Activated CD4-positive, alpha-beta memory T cell treated with anti-CD3 and anti-CD28 coated beads, Interleukin-2, amount 10 ng/mL, durations not matched to agents 7 days and 5 days (primary cell): ENCODE data around the gene ZFC3H1. TPM values are rescaled to one million over a fixed set of nuclear protein-coding genes. Genes with fewer than 3 reads are reported as not detected.
"Not testable (repeated sequence)": the region's sequence is repeated elsewhere in the genome, so short reads cannot be mapped to it uniquely, and the experiment has no call there.

ENCODE experiments used
- CTCF ChIA-PET: fragments of 350-600 bp; sonication (Branson Sonifier 250); formaldehyde crosslinking; loops from one replicate; lab custom pipeline; 2021; ENCODE audit warnings: antibody characterized with exemption, inconsistent platforms; lab: Charles Lee
- POLR2A ChIA-PET: fragments of 350-600 bp; sonication (Branson Sonifier 250); formaldehyde crosslinking; loops from one replicate; lab custom pipeline; 2021; ENCODE audit warnings: antibody characterized with exemption; lab: Charles Lee
- DNase-seq: peaks from one replicate; pipeline ENCODE4 v3.0.0-alpha.2; 2020
- H3K27ac Mint-ChIP-seq: one replicate; pipeline ENCODE4 v1.8.0; 2021; ENCODE audit warnings: mild to moderate bottlenecking, mixed read lengths
- H3K27me3 Mint-ChIP-seq: one replicate; pipeline ENCODE4 v1.8.0; 2021; ENCODE audit warnings: mixed read lengths
- H3K36me3 Mint-ChIP-seq: one replicate; pipeline ENCODE4 v1.8.0; 2021; ENCODE audit warnings: low read depth, mixed read lengths
- H3K4me1 Mint-ChIP-seq: one replicate; pipeline ENCODE4 v1.8.0; 2021; ENCODE audit warnings: mixed read lengths
- H3K4me3 Mint-ChIP-seq: one replicate; pipeline ENCODE4 v1.8.0; 2021; ENCODE audit warnings: mild to moderate bottlenecking, mixed read lengths
- H3K9me3 Mint-ChIP-seq: one replicate; pipeline ENCODE4 v1.8.0; 2021; ENCODE audit warnings: mixed read lengths
- total RNA-seq, 2 experiments: library from RNA; stranded (reverse); gene quantifications; one replicate each; pipeline ENCODE4 v1.2.3, GENCODE V29; 2021

Gene ZFC3H1
- total RNA-seq, 2 experiments from 2014 or later: 64.7 to 76.8 TPM

DNA sequence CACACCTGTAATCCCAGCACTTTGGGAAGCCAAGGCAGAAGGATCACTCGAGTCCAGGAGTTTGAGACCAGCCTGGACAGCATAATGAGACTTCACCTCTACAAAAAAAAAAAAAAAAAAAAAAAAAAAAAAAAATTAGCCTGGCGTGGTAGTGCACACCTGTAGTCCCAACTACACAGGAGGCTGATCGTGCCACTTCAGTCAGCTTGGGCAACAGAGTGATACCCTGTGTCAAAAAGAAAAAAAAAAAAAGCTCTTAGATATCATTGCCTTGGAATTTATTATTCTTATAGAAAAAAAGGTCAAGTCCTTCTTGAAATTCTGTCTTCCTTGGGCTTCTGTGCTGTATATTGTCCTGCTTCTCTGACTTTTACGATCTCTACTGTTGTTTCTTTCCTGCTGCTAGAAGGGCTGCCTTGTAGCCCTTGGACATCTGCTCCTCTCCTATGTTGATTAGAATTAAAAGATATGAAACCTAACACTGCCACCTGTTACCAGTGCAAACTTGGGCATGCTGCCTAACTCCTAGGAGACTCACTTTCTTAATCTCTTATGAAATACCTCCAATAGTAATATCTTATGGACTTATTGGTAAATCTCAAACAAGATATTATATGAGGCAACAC is 28.0 kb upstream of the ZFC3H1 start:
- ChIA-PET CTCF (no interaction called here), POLR2A (no interaction called here)
- no peak overlapping the region for H3K27ac Mint-ChIP-seq
- no peak for DNase-seq
- no peak overlapping the region for H3K4me3 Mint-ChIP-seq
- peaks cover 22% of the 10 kb centered on the region for H3K4me1 Mint-ChIP-seq
- no peaks in the 10 kb centered on the region for H3K27me3 Mint-ChIP-seq
- H3K36me3 Mint-ChIP-seq: peaks cover 8% of the 10 kb centered on the region
- no peaks in the 10 kb centered on the region for H3K9me3 Mint-ChIP-seq

- H3K36me3 Mint-ChIP-seq: peaks cover 5% of the 10 kb centered on the region
- H3K27ac Mint-ChIP-seq: no peak overlapping the region
- no peak overlapping the region for H3K4me3 Mint-ChIP-seq
- POLR2A ChIA-PET: no interaction called here
- CTCF ChIA-PET: interaction anchor here (0.7 kb wide), 1 partner anchor 61 kb away, joined by 3 read pairs; no protein-coding TSS in a partner anchor
- no peak for DNase-seq
- peaks cover 32% of the 10 kb centered on the region for H3K4me1 Mint-ChIP-seq
- no peaks in the 10 kb centered on the region for H3K27me3 Mint-ChIP-seq
- H3K9me3 Mint-ChIP-seq: no peaks in the 10 kb centered on the region
Observed at GRCh38 chr12:71688961-71689570, 25.4 kb upstream of the ZFC3H1 start.

DNA sequence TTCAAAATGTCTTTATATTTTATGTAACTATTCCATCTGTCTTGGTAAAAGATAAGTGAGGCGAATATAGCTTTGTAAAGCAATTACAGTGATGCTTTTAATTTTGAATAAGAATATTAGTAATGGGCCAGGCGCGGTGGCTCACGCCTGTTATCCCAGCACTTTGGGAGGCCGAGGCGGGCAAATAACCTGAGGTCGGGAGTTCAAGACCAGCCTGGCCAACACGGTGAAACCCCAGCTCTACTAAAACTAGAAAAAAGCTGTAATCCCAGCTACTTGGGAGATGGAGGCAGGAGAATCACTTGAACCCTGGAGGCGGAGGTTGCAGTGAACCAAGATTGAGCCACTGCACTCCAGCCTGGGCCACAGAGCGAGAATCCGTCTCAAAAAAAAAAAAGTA is 23.5 kb upstream of the ZFC3H1 start:
- Mint-ChIP-seq H3K4me3 (peak overlapping the region; percentile 85), H3K4me1 (peaks cover 36% of the 10 kb centered on the region)
- H3K27me3 Mint-ChIP-seq, DNase-seq, H3K9me3 Mint-ChIP-seq, H3K27ac Mint-ChIP-seq, H3K36me3 Mint-ChIP-seq: not testable (repeated sequence)
- CTCF ChIA-PET: interaction anchor here (0.9 to 3.6 kb wide), 7 partner anchors 10 to 68 kb away, joined by 4 to 46 read pairs (median 15); partner anchors contain the start of genes RAB21, THAP2 and ZFC3H1
- POLR2A ChIA-PET: interaction anchor here (0.6 to 5.1 kb wide), 10 partner anchors 8 to 155 kb away, joined by 4 to 218 read pairs (median 13); partner anchors contain the start of genes RAB21, TBC1D15, THAP2 and ZFC3H1

GRCh38 chr12:71686658-71687025 is 23.0 kb upstream of the ZFC3H1 start:
- POLR2A ChIA-PET: interaction anchor here (0.9 to 5.1 kb wide), 15 partner anchors 9 to 152 kb away, joined by 3 to 218 read pairs (median 7); partner anchors contain the start of genes RAB21, TBC1D15, THAP2 and ZFC3H1
- Mint-ChIP-seq H3K9me3 (no peaks in the 10 kb centered on the region), H3K27ac (peak overlapping the region; percentile 91), H3K36me3 (peaks cover 1% of the 10 kb centered on the region), H3K4me1 (peaks cover 36% of the 10 kb centered on the region), H3K27me3 (no peaks in the 10 kb centered on the region), H3K4me3 (peak overlapping the region; percentile 85)
- CTCF ChIA-PET: interaction anchor here (0.6 to 3.6 kb wide), 13 partner anchors 10 to 160 kb away, joined by 3 to 46 read pairs (median 8); partner anchors contain the start of genes RAB21, THAP2 and ZFC3H1
- DNase-seq: no peak

DNA sequence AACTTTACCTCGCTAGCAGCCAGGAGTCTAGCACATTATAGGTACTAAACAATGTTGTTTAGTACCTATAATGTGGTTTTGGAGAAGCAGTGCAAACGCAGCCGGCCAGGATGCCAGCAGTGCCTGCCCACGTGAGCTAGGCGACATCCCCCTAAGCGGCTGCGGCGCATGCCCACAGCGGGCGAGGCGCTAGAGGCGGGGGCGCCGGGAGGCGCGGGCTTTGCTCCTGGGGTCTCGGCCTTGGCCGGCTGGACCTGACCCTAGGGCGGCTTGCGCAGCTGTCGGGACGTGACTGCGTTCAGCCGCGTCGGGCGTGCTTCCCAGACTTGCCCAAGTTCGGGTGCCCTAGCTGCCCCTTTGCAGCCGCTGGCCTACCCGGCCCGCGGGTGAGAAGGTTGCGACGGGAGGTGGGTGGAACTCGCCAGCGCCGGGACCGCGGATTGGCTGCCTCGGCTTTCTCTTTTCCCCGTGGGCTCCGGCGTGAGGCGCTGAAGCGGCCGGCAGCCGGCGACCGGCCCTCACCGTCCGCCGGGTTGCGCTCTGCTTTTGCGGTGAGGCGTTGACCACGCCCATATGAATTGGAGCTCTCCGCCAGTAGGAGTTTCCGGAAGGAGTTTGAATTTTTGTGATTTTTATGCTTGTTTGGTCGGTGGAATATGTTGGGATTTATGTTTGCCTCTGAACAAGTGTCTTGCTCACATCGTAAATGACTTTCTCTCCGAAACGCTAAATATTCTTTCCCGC is 22.4 kb upstream of the ZFC3H1 start, which contains the start of gene TMEM19:
TSS of gene TMEM19 (plus strand) at position 169 of the 744 bp plus-strand sequence. CDS start 599 bp downstream, outside the sequence.
- Mint-ChIP-seq H3K27ac (peak within 1 kb of the TSS; percentile 91), H3K36me3 (no peaks in the 10 kb centered on the region), H3K4me1 (peaks cover 36% of the 10 kb centered on the region), H3K27me3 (no peaks in the 10 kb centered on the region), H3K9me3 (no peaks in the 10 kb centered on the region), H3K4me3 (peak within 1 kb of the TSS; percentile 85)
- ChIA-PET CTCF (interaction anchor here (0.6 to 3.6 kb wide), 16 partner anchors 9 to 160 kb away, joined by 3 to 46 read pairs (median 6); partner anchors contain the start of genes RAB21, THAP2 and ZFC3H1), POLR2A (interaction anchor here (0.9 to 5.1 kb wide), 17 partner anchors 9 to 153 kb away, joined by 3 to 218 read pairs (median 6); partner anchors contain the start of genes RAB21, TBC1D15, THAP2 and ZFC3H1)
- DNase-seq: peak; percentile 86

GRCh38 chr12:71685312-71685906 is 21.8 kb upstream of the ZFC3H1 start:
- CTCF ChIA-PET: interaction anchor here (0.8 to 3.6 kb wide), 11 partner anchors 9 to 161 kb away, joined by 3 to 46 read pairs (median 8); partner anchors contain the start of genes RAB21, THAP2 and ZFC3H1
- DNase-seq: no peak
- Mint-ChIP-seq H3K4me3 (peak overlapping the region; percentile 85), H3K36me3 (no peaks in the 10 kb centered on the region), H3K9me3 (no peaks in the 10 kb centered on the region), H3K4me1 (peaks cover 36% of the 10 kb centered on the region), H3K27ac (peak overlapping the region; percentile 91), H3K27me3 (no peaks in the 10 kb centered on the region)
- POLR2A ChIA-PET: interaction anchor here (0.7 to 5.1 kb wide), 15 partner anchors 9 to 154 kb away, joined by 3 to 218 read pairs (median 7); partner anchors contain the start of genes RAB21, TBC1D15, THAP2 and ZFC3H1

GRCh38 chr12:71684081-71684480 is 20.4 kb upstream of the ZFC3H1 start:
- Mint-ChIP-seq H3K4me3 (peak overlapping the region; percentile 36), H3K36me3 (no peaks in the 10 kb centered on the region), H3K27me3 (no peaks in the 10 kb centered on the region), H3K4me1 (peaks cover 32% of the 10 kb centered on the region), H3K27ac (no peak overlapping the region), H3K9me3 (no peaks in the 10 kb centered on the region)
- ChIA-PET CTCF (interaction anchor here (1.0 to 3.6 kb wide), 2 partner anchors 21 to 64 kb away, joined by 3 to 46 read pairs; partner anchors contain the start of genes THAP2 and ZFC3H1), POLR2A (interaction anchor here (0.8 to 5.1 kb wide), 5 partner anchors 9 to 155 kb away, joined by 3 to 218 read pairs (median 24); partner anchors contain the start of genes TBC1D15, THAP2 and ZFC3H1)
- no peak for DNase-seq

- H3K27me3 Mint-ChIP-seq: no peaks in the 10 kb centered on the region
- no peak overlapping the region for H3K27ac Mint-ChIP-seq
- ChIA-PET CTCF (interaction anchor here (3.6 kb wide), 1 partner anchor 20 kb away, joined by 46 read pairs; the partner anchor contains the start of genes THAP2 and ZFC3H1), POLR2A (interaction anchor here (3.6 to 5.1 kb wide), 3 partner anchors 15 to 155 kb away, joined by 24 to 218 read pairs (median 26); partner anchors contain the start of genes TBC1D15, THAP2 and ZFC3H1)
- H3K4me1 Mint-ChIP-seq: peaks cover 28% of the 10 kb centered on the region
- H3K9me3 Mint-ChIP-seq: no peaks in the 10 kb centered on the region
- DNase-seq: no peak
- H3K36me3 Mint-ChIP-seq: no peaks in the 10 kb centered on the region
- H3K4me3 Mint-ChIP-seq: no peak overlapping the region
Observed at GRCh38 chr12:71683633-71684032, 20.0 kb upstream of the ZFC3H1 start.

DNA sequence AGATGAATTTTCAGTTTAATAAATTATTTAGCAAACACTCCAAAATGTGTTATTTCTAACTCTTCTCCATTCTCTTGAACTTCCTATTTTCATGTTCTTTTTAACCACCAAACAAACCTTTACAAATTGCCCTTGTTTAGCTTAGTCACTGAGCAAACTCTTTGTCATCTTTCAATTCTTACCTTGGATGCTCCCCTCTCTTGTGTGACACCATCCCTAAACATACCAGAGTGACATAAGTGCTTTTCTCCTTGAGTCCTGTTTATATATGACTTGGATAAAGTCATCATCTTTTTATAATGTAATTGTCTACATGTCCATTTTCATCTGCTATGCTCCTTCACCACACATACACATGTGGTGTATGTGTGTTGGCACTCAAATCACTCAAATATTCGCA is 18.8 kb upstream of the ZFC3H1 start:
- H3K27ac Mint-ChIP-seq: no peak overlapping the region
- H3K9me3 Mint-ChIP-seq: no peaks in the 10 kb centered on the region
- H3K4me3 Mint-ChIP-seq: no peak overlapping the region
- CTCF ChIA-PET: interaction anchor here (0.7 kb wide), 1 partner anchor 46 kb away, joined by 3 read pairs; no protein-coding TSS in a partner anchor
- POLR2A ChIA-PET: interaction anchor here (1.6 kb wide), 1 partner anchor 18 kb away, joined by 5 read pairs; the partner anchor contains the start of genes THAP2 and ZFC3H1
- H3K27me3 Mint-ChIP-seq: no peaks in the 10 kb centered on the region
- no peak for DNase-seq
- H3K36me3 Mint-ChIP-seq: no peaks in the 10 kb centered on the region
- H3K4me1 Mint-ChIP-seq: peaks cover 17% of the 10 kb centered on the region

- Mint-ChIP-seq H3K27me3 (peaks cover 3% of the 10 kb centered on the region), H3K27ac (no peak overlapping the region), H3K4me3 (no peak overlapping the region), H3K4me1 (peaks cover 10% of the 10 kb centered on the region), H3K36me3 (peaks cover 8% of the 10 kb centered on the region), H3K9me3 (no peaks in the 10 kb centered on the region)
- DNase-seq: no peak
- POLR2A ChIA-PET: interaction anchor here (0.9 to 2.1 kb wide), 2 partner anchors 8 to 14 kb away, joined by 3 to 5 read pairs; partner anchors contain the start of genes THAP2, TMEM19 and ZFC3H1
- CTCF ChIA-PET: interaction anchor here (1.3 kb wide), 1 partner anchor 14 kb away, joined by 4 read pairs; the partner anchor contains the start of gene TMEM19
Observed at GRCh38 chr12:71671816-71672215, 8.2 kb upstream of the ZFC3H1 start.

GRCh38 chr12:71671311-71671710 is 7.7 kb upstream of the ZFC3H1 start:
- Mint-ChIP-seq H3K27me3 (peaks cover 3% of the 10 kb centered on the region), H3K27ac (no peak overlapping the region), H3K4me3 (no peak overlapping the region), H3K4me1 (peaks cover 11% of the 10 kb centered on the region), H3K36me3 (peaks cover 8% of the 10 kb centered on the region), H3K9me3 (no peaks in the 10 kb centered on the region)
- DNase-seq: no peak
- ChIA-PET CTCF (no interaction called here), POLR2A (interaction anchor here (2.1 kb wide), 1 partner anchor 14 kb away, joined by 5 read pairs; the partner anchor contains the start of gene TMEM19)
